GM19372 (cell line): ENCODE results near the gene IL5.
"Not testable (repeated sequence)": the region's sequence is repeated elsewhere in the genome, so short reads cannot be mapped to it uniquely, and the experiment has no call there.

Source experiments
- ATAC-seq: cut with Tn5 transposase; IDR thresholded peaks from one replicate; pipeline ENCODE4 v1.9.1; 2021; ENCODE audit warnings: mild to moderate bottlenecking, low read depth, moderate library complexity; ENCODE audit not compliant: unreplicated experiment

Gene IL5

DNA sequence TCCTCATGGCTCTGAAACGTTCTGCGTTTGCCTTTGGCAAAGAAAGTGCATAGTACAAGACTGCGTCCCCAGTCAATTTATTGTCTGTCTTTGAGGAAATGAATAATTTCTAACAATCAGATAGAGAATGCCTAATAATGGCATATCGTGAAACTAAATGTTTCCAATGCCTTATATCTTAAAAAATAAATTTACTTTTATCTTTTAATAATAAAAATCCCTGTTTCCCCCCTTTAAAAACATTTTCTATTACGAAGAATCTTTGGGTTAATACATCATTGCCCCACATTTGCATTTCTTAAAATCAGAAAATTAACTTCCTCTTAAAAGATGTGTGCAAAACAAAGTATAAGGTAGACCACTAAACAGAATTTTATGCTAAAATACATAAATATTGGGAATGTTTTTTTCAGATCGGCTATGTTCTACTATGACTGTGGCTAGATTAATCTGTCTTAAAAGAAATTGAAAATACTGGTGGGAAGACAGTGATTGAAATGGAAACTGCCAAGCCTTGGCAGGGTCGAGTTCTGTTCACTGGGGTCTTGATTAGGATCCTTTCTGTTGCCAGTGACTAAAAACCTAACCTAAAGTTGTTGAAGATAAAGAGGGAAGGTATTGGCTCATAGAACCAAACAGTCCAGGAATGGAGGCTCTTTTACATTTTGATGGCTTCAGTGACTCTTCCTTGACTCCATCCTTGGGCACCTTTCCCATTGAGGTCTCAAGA is at the start of gene IL5:
TSS of gene IL5 (minus strand) at position 51 of the 730 bp plus-strand sequence. CDS start at position 7, 44 bp downstream.
- ATAC-seq: no peak

DNA sequence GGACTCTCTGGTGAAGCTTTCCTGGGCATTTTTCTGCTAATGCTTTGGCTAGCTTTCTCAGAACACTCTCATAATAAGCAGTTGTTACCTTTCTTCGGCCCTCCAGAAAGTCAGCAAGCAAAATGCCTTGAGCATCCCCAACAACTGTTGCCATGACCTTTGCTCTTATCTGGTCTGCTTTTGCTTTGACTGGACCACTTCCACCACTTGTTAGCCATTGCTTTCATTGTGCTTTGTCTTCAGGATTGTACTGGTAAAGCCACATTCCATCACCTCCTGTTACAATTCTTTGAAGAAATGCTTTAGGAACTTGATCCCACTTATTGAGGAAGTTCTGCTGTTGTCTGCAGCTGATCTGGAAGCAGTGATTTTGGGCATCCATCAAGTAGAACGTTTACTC is 49.2 kb upstream of the IL5 start:
- ATAC-seq: no peak

DNA sequence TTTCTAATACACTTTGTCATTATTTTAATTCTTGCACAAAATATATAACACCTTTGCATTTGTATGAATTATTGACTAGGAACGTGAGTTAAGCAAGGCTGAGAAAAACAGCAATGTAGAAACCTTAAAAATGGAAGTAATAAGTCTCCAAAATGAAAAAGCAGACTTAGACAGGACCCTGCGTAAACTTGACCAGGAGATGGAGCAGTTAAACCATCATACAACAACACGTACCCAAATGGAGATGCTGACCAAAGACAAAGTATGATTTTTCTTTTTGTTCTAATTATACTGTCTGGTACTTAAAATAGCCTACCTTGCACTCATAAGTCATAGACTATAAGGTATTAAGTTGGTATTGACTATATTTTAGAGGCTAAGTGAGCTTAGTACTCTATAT is 47.8 kb upstream of the IL5 start:
- no peak for ATAC-seq

DNA sequence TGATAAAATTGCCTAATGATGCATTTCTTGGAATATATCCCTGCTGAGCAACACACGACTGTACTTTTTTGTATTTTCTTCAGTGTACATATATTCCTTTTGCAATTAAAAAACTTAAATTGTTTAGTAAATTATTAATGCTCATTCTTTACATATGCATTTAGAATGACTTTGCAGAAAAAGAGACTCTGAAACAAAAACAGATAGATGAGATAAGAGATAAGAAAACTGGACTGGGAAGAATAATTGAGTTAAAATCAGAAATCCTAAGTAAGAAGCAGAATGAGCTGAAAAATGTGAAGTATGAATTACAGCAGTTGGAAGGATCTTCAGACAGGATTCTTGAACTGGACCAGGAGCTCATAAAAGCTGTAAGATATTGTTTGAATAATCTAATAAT is 46.1 kb upstream of the IL5 start:
- ATAC-seq: no peak

DNA sequence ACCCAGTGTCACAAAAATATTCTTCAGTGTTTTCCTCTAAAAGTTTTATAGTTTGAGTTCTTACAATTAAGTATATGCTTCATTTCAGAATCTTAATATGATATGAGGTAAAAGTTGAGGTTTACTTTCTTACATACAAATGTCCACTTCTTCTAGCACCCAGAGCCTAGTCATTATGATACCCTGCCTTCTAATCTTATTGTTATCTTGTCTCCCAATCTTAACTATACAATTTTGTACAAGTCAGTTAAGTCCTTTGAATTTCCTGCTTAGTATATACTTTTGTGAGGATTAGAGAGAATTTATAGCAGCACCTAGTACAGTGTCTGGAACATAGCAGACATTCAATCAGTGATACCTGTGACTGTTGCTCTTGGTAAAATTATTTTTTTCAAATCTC is 42.7 kb upstream of the IL5 start:
- no peak for ATAC-seq

DNA sequence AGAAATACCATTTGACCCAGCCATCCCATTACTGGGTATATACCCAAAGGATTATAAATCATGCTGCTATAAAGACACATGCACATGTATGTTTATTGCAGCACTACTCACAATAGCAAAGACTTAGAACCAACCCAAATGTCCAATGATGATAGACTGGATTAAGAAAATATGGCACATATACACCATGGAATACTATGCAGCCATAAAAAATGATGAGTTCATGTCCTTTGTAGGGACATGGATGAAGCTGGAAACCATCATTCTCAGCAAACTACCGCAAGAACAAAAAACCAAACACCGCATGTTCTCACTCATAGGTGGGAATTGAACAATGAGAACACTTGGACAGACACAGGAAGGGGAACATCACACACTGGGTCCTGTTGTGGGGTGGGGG is 41.2 kb upstream of the IL5 start:
- ATAC-seq: not testable (repeated sequence)

DNA sequence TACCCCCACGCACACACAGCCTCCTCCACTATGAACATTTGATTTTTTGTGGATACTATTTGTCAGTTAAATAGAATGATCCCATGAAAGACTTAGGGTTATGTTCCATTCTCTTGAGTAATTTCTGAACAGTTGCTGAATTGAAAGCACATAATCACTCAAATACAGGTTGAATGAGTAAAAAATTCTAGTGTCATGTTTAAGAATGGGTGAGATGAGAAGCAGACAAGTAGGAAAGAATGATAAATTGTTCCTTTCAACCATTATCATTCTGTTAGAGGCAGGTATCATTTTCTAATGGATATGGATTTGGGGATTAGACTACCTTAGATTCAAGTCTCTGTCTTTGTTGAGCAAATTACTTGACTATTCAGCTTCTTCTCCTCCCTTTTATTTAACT is 32.8 kb upstream of the IL5 start:
- ATAC-seq: no peak

DNA sequence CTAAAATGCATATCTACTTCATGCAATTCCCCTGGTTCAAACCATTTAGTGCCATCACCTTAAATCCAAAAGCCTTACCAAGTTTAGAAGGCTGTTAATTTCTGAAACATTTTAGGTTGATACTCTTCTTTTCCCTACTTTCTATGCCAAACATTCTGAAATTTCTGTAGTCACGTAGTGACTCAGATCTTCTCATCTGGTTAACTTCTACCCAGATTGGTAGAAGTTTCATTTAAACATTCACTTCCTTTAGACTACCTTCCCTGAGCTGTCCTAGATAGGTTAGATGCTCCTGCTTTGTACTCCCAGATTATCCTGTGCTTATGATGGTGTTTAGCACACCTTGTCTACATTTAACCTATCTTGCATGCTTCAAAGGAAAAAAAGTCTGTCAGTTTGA is 23.3 kb upstream of the IL5 start:
- no peak for ATAC-seq

DNA sequence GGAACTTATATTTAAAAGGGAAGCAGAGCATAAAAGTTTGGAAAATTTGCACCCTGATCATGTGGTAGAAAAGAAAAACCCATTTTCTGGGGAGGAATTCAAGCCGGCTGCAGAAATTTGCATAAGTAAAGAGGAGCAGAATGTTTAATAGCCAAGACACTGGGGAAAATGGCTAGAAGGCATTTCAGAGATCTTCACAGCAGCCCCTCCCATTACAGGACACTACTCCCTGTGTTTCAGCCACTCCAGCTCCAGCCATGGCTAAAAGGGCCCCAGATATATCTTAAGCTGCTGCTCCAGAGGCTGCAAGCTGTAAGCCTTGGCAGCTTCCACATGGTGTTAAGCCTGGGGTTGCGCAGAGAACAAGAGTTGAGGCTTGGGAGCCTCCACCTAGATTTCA is 21.2 kb upstream of the IL5 start:
- not testable (repeated sequence) for ATAC-seq

DNA sequence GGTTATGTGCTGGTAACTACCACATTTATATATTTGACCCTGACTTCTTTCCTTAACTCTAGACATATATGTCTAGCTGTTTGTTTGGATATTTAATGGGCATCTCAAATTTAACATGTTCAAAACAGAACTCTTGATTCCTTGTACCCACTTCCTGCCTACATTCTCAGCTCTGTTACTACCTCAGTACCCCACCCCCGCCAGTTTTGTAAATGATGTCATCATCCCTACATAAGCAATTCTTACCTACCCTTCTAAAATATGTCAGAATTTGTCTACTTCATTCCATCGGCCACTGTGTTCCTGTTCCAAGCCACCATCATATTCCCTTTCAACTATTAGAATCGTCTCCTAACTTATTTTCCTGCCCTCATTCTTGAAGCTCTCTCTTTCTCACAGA is 18.3 kb upstream of the IL5 start:
- ATAC-seq: no peak

DNA sequence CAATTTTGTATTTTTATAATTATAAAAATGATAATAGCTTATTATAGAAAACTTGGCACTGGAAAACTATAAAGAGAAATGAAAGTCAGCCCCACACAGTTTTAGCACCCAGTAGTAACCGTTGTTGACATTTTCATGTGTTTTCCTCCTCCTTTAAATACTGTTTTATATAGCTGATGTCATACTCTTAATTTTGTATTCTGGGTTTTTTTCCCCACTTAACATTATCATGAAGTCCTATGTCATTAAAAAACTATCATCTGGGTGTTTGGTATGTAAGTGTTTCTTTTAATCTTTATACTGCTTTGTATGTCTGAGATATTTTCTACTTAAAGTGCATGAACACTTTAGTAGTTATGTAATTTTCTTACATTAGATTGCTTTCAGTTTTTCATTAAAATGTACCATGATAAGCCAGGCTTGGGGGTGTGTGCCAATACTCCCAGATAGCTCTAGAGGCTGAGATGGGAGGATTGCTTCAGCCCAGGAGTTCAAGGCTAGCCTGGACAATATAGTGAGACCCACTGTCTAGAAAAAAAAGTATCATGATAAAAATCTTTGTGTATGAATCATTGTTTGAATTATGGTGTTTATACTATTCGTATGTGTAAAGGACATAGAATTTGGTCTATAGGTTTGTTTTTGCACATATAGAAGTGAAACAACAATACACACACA is 16.2 kb upstream of the IL5 start:
- ATAC-seq: no peak

DNA sequence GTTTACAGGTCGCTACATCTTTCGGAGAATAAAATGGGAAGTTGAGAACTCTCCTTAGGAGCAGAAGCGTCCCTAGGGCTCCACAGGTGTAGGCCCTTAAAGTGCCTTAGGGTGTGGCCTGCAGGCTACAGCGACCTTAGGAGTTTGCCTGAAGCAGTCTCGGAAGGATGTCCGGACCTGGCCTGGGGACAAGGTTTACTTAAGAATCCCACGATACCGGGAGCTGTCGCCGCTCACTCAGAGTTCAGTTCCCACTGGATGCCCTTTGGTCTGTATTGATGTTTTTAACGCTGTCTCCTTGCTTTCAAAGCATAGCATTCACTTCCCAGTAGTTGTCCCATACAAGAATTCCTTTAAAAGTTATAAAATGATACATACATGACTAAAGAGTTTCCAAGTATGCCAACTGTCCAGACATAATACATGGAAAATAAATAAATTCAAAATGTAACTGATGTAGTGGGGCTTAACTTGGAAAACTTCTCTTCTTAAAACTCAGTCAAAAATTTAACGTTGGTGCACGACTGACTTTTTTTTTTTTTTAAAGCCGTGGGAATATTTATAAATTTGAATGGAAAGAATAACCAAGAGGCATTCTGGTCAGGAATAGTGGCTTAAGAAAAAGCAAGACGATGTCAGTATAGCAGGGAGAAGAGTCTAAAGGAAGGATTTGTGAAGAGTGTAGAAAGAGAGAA is 14.3 kb upstream of the IL5 start:
- peak; percentile 21 for ATAC-seq

DNA sequence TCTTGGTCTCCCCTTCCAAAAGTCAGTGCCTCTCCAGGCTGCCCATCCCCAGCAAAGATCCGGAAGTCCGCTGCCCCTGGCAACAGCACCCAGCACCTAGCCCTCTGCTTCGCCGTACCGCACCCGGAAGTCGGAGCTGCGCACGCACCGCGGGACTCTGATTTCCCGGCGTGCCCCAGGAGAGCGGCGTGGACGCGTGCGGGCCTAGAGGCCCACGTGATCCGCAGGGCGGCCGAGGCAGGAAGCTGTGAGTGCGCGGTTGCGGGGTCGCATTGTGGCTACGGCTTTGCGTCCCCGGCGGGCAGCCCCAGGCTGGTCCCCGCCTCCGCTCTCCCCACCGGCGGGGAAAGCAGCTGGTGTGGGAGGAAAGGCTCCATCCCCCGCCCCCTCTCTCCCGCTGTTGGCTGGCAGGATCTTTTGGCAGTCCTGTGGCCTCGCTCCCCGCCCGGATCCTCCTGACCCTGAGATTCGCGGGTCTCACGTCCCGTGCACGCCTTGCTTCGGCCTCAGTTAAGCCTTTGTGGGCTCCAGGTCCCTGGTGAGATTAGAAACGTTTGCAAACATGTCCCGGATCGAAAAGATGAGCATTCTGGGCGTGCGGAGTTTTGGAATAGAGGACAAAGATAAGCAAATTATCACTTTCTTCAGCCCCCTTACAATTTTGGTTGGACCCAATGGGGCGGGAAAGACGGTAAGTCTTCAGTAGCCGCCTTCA is 13.6 kb upstream of the IL5 start, which contains the start of gene RAD50:
TSS of gene RAD50 (plus strand) at position 215 of the 715 bp plus-strand sequence. CDS start at position 563, 348 bp downstream.
- ATAC-seq: peak; percentile 96

DNA sequence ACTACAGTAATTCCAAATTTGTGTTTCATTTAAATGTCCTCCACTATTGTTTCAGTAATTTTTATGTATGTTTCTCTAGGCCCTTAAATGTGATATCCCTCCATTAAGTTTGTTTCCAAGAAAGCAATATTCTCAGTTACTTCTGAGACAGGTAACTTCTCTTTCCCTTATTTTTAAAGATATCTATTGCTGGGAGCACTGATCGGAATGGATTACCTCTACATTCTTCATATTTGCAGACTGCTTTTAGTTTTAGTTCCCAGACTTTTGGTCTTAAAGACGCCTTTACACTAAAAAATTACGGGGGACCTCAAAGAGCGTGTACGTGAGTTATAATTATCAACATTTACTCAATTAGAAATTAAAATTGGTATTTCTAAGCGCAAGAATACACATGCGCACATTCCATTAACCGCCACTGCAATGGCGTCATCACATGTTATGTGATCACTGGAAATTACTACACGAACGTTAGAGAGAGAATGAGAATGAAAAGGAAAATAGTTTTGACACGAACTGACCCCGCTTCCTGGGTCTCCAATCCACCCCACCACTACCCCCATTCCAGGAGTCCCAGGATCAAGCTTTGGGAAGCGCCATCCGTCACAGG is 12.9 kb upstream of the IL5 start:
- ATAC-seq: no peak

DNA sequence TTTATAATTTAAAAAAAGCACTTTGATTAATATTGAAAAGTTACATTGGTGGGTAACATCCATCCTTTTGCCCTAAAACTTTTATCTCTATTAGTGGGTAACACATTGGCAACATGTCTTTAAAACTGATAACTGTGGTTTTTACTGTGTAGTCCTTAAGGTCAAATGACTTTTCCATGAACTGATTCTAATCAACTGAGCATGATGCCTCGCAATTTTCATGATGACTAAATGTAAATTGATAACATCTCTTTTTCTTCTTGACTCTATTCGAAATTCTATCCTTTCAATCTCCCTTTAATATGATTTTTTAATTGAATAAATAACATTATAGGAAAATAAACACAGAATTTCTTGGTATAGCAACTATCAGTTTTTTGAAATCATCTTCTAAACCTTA is 6.3 kb upstream of the IL5 start:
- ATAC-seq: no peak

DNA sequence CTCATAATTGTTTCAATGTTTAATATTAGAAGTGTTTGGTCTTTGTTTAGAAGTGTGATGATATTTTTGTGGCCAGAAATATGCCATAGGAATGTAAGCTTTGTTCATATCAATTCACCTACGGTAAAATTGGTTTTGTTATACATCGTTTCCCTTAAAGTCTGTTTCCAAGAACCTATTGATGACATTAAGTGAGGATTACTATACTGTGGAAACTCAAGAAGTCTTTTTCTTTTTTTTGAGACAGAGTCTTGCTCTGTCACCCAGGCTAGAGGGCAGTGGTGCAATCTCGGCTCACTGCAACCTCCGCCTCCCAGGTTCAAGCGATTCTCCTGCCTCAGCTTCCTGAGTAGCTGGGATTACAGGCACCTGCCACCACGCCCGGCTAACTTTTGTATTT is 5.5 kb upstream of the IL5 start:
- not testable (repeated sequence) for ATAC-seq

DNA sequence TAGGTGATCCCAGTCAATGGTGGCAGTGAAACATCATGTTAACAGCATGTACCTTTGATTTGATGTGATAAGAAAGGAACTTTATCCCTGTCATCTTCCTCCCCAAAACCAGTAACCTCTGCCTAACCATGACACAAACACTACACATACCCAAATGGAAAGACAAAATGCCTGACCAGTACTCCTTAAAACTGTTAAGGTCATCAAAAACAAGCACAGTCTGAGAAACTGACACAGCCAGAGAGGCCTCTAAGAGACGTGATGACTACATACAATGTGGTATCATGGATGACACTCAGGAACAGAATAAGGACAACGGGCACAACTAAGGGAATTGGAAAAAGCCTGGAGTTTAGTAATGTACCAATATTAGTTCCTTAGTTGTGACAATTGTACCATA is 3.9 kb upstream of the IL5 start:
- no peak for ATAC-seq

DNA sequence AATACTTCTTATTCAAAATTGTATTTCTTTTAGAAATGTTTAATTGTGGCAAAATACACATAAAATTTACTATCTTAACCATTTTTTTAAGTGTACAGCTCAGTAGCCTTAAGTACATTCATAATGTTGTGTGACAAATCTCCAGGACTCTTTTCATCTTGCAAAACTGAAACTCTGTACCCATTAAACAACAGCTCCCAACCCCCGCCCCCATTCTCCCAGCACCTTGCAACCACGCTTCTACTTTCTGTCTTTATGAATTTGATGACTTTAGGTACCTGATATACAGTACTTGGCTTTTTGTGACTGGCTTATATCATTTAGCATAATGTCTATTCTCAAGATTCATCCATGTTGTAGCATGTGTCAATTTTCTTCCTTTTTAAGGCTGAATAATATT is 2.8 kb upstream of the IL5 start:
- ATAC-seq: no peak

DNA sequence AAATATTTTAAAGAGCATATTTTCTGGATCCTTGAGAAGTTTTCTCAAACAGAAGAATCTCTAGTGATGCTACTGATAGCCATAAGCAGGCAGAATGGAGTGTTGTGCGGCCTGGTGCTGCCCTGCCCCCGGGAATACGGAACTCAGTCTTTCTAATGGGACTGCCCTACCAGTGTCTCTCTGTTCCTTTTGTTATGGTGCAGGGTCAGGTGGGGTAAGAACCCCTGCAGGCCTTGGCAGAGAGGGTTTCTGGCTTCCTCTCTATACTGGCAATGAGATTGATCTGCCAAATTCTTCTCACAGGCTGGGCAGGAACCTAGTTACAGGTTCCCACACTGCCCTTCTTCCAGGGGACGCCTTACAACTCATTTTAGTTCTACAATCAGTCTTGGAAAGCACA is 2.6 kb downstream of the IL5 start:
- ATAC-seq: no peak

DNA sequence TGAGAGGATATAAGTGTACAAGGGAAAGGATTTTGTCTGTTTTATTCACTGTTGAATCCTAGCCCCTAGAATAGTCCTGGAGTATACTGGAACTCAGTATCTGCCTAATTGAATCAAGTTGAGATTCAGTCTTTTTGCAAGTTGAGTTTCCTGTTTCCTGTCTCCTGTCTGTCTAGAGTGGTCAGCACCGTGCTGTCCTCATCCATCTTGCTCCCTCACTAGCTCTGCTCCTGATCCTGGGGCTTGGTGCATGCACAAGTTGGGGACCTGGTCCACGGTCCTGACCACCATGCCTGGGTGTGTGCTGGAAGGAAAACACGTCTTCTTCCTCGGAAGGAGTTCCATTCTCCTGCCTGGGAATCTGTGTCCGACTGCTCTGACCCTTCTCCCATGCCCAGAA is 3.2 kb downstream of the IL5 start:
- ATAC-seq: no peak

DNA sequence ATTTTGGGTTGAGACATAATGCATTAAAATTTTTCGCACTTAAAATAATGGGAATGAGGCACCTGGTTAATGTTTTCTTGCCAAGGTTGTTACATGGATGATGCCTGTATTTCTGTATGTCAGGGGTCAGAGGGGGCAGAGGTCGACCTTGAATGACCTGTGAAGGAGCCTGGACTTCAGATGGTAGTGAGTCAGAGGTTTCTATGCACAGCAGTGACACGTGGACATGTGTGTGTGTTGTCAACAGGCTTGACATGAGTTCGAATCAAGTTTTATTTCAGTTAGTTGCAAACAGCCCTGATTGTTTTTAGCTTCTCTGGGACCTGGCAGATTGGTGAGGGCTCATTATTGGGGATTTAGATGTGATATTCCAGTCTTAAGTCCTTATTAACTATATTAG is 3.6 kb downstream of the IL5 start:
- ATAC-seq: no peak
